Lung (tissue), 12 donors: Measurements from ENCODE around the gene CCR8. TPM values are rescaled to one million over a fixed set of nuclear protein-coding genes. Genes with fewer than 3 reads are reported as not detected.

Experiments
- ATAC-seq: fragments of 200-7000 bp; cut with Tn5 transposase; one replicate; pipeline ENCODE4 v1.9.1; 2020; ENCODE audit warnings: moderate number of reproducible peaks; ENCODE audit not compliant: insufficient read depth, low FRiP score
- DNase-seq, 3 donors: peaks; one replicate each; pipeline ENCODE4 v3.0.0-alpha.2; 2013 to 2017
- H3K27ac ChIP-seq, 2 donors: one replicate each; pipeline ENCODE4 v1.5.1; 2013; ENCODE audit warnings: mild to moderate bottlenecking in 2 of 2, moderate library complexity in 2 of 2, control low read depth in 1 of 2, inconsistent platforms in 1 of 2, low read depth in 1 of 2, low read length in 1 of 2
- H3K27me3 ChIP-seq, 3 donors: one replicate each; pipeline ENCODE4 v1.5.1; 2013; ENCODE audit warnings: low read length in 2 of 3; ENCODE audit not compliant: control insufficient read depth in 3 of 3, insufficient read depth in 3 of 3
- H3K36me3 ChIP-seq, 4 donors: one replicate each; pipeline ENCODE4 v1.5.1; 2013; ENCODE audit warnings: low read length in 4 of 4, mild to moderate bottlenecking in 1 of 4, moderate library complexity in 1 of 4; ENCODE audit not compliant: control insufficient read depth in 4 of 4, insufficient read depth in 4 of 4
- H3K4me1 ChIP-seq, 5 donors: one replicate each; pipeline ENCODE4 v1.5.1; 2013; ENCODE audit warnings: low read length in 5 of 5, mild to moderate bottlenecking in 2 of 5, moderate library complexity in 1 of 5; ENCODE audit not compliant: control insufficient read depth in 5 of 5, insufficient read depth in 5 of 5
- H3K4me3 ChIP-seq: one replicate; pipeline ENCODE4 v1.5.1; 2013; ENCODE audit warnings: mild to moderate bottlenecking, control low read depth, moderate library complexity
- H3K9ac ChIP-seq, 2 donors: one replicate each; pipeline ENCODE4 v1.5.1; 2013; ENCODE audit warnings: low read length in 2 of 2, control low read depth in 1 of 2; ENCODE audit not compliant: insufficient read depth in 1 of 2
- H3K9me3 ChIP-seq, 4 donors: one replicate each; pipeline ENCODE4 v1.5.1; 2013; ENCODE audit warnings: low read length in 3 of 4, mild to moderate bottlenecking in 1 of 4, moderate library complexity in 1 of 4; ENCODE audit not compliant: control insufficient read depth in 4 of 4, insufficient read depth in 3 of 4
- CTCF ChIP-seq: IDR thresholded peaks from 2 replicates; pipeline ENCODE4 v1.5.1; 2012; ENCODE audit warnings: mild to moderate bottlenecking; ENCODE audit errors: control extremely low read depth, extremely low read depth
- WGBS, 2 donors: extraction: QIAGEN DNeasy Blood & Tissue Kit; methylation state at CpG; one replicate each; pipeline ENCODE4 v1.1.7; 2013; 5-methylcytosine and 5-hydroxymethylcytosine counted together
- polyA plus RNA-seq, 2 donors: library from polyadenylated mRNA; stranded (reverse); fragments of 200-250 nt; gene quantifications; one replicate each; pipeline ENCODE4 v1.2.1, GENCODE V29; 2013
- total RNA-seq, 2 donors: library from RNA; depleted of rRNA in 1 of 2; stranded (reverse); fragments of >200 nt in 1 of 2; gene quantifications; one replicate each; pipeline ENCODE4 v1.2.1, GENCODE V29; 2014 to 2021
- donor health status: control.
- donor health status: control.
- donor health status: Bipolar disorder and iron deficiency.
- donor health status: healthy.
- donor health status: DM: yes; HTN: yes; CAD: no.

The CCR8 gene
- total and polyA plus RNA-seq, 4 donors, result 0.06 TPM; not detected in 3

- peaks cover 0 to 2% (median 0%) of the 10 kb centered on the region in 5 donors for H3K4me1 ChIP-seq
- no peak for DNase-seq
- ATAC-seq, result no peak
- no peak for TF ChIP-seq CTCF
- no peaks in the 10 kb centered on the region for H3K9me3 ChIP-seq
- no peak overlapping the region for H3K4me3 ChIP-seq
- H3K27ac ChIP-seq, result no peak overlapping the region
- H3K36me3 ChIP-seq, result no peaks in the 10 kb centered on the region
- H3K27me3 ChIP-seq, result no peaks in the 10 kb centered on the region
- no peak overlapping the region for H3K9ac ChIP-seq
These were observed 6.6 kb upstream of the CCR8 start for GRCh38 chr3:39322936-39323335.

GRCh38 chr3:39323494-39323893, 6.0 kb upstream of the CCR8 start:
- no peak for TF ChIP-seq CTCF
- DNase-seq (no peak), ATAC-seq (no peak)
- 53 to 70% methylated on average over 2 of the region's 2 CpGs for WGBS, 2 donors
- peaks cover 0 to 2% (median 0%) of the 10 kb centered on the region in 5 donors for H3K4me1 ChIP-seq
- H3K36me3 ChIP-seq, result no peaks in the 10 kb centered on the region
- H3K4me3 ChIP-seq, result no peak overlapping the region
- H3K27ac ChIP-seq, result no peak overlapping the region
- no peak overlapping the region for H3K9ac ChIP-seq
- H3K27me3 ChIP-seq, result no peaks in the 10 kb centered on the region
- H3K9me3 ChIP-seq, result no peaks in the 10 kb centered on the region

GRCh38 chr3:39325236-39325635, 4.3 kb upstream of the CCR8 start:
- no peak for DNase-seq
- no peak overlapping the region for H3K9ac ChIP-seq
- H3K27me3 ChIP-seq, result no peaks in the 10 kb centered on the region
- no peak for TF ChIP-seq CTCF
- H3K36me3 ChIP-seq, result no peaks in the 10 kb centered on the region
- H3K4me3 ChIP-seq, result no peak overlapping the region
- no peak for ATAC-seq
- whole genome bisulfite sequencing, 2 donors, result 94 to 98% methylated on average over 2 of the region's 2 CpGs
- peaks cover 0 to 2% (median 0%) of the 10 kb centered on the region in 5 donors for H3K4me1 ChIP-seq
- H3K9me3 ChIP-seq, result no peaks in the 10 kb centered on the region
- H3K27ac ChIP-seq, result no peak overlapping the region

GRCh38 chr3:39327053-39327745, 2.3 kb upstream of the CCR8 start:
- Histone ChIP-seq H3K4me3 (no peak overlapping the region), H3K36me3 (no peaks in the 10 kb centered on the region), H3K27me3 (no peaks in the 10 kb centered on the region), H3K9ac (no peak overlapping the region), H3K4me1 (peaks cover 0 to 2% (median 0%) of the 10 kb centered on the region in 5 donors), H3K9me3 (no peaks in the 10 kb centered on the region), H3K27ac (no peak overlapping the region)
- WGBS, 2 donors, result 85 to 91% methylated on average over 4 of the region's 4 CpGs
- DNase-seq (no peak), ATAC-seq (no peak)
- TF ChIP-seq CTCF, result no peak
